Thyroid gland (tissue), 4 donors: Measurements from ENCODE around the gene RRP9.

Experiments used
- POLR2A ChIP-seq, 2 donors: fragments of 450-650 bp; IDR thresholded peaks; one replicate each; pipeline ENCODE4 v1.6.1; 2017; ENCODE audit warnings: antibody characterized with exemption in 2 of 2, mild to moderate bottlenecking in 2 of 2, moderate library complexity in 1 of 2
- TF ChIP-seq, protein P1 (sequence below), 6 experiments: fragments of 200-600 bp in 3 of 6; fragments of 450-650 bp in 3 of 6; sonication (generic) in 3 of 6; IDR thresholded peaks; one replicate each; pipeline ENCODE4 v1.5.1; 2016 to 2019; ENCODE audit warnings: antibody characterized with exemption in 6 of 6, mild to moderate bottlenecking in 2 of 6, inconsistent platforms in 1 of 6, moderate library complexity in 1 of 6

DNA sequence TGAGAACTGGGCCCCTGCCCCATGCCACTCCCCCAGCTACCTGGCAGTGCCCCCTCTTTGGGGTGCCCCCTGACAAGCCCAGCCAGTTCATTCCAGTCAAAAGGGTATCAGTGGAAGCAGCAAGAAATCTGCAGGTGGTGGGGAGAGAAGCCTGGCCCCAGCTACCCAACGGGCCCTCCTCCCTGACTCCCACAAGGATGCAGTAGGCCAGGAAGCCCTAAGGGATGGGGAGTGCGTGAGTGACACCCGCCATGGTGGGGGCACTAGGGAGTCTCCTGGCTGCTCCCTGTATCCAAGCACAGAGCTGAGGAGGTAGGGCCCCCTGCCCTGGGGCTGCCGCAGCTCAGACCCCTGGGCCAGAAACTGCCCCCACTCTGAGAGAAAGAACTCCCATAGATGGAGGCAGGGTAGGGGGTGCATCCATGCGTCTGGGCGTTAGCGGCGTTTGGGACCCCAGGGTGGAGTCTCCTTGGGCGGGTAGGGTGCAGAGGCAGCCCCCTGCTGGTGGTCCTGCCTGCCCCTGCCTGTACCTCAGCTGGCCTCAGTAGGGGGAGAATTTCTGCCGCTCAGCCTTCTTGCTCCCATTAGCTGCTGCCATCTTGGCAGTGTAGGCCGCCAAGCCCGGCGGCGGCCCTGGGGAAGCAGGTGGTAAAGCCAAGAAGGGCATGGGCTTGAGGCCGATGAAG lies 16.0 kb upstream of the RRP9 start:
- TF ChIP-seq, protein P1, sequence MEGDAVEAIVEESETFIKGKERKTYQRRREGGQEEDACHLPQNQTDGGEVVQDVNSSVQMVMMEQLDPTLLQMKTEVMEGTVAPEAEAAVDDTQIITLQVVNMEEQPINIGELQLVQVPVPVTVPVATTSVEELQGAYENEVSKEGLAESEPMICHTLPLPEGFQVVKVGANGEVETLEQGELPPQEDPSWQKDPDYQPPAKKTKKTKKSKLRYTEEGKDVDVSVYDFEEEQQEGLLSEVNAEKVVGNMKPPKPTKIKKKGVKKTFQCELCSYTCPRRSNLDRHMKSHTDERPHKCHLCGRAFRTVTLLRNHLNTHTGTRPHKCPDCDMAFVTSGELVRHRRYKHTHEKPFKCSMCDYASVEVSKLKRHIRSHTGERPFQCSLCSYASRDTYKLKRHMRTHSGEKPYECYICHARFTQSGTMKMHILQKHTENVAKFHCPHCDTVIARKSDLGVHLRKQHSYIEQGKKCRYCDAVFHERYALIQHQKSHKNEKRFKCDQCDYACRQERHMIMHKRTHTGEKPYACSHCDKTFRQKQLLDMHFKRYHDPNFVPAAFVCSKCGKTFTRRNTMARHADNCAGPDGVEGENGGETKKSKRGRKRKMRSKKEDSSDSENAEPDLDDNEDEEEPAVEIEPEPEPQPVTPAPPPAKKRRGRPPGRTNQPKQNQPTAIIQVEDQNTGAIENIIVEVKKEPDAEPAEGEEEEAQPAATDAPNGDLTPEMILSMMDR (IDR thresholded peaks at IDR 0.05), result no peak
- no peak for TF ChIP-seq POLR2A (IDR thresholded peaks at IDR 0.05)
